NCI-H1930 (cell line): ENCODE data around the gene MTCL3.

ENCODE experiments used
- DNase-seq, 2 experiments: peaks; one replicate each; lab custom pipeline; 2025; lab: John Stamatoyannopoulos, UW

The MTCL3 gene

DNA sequence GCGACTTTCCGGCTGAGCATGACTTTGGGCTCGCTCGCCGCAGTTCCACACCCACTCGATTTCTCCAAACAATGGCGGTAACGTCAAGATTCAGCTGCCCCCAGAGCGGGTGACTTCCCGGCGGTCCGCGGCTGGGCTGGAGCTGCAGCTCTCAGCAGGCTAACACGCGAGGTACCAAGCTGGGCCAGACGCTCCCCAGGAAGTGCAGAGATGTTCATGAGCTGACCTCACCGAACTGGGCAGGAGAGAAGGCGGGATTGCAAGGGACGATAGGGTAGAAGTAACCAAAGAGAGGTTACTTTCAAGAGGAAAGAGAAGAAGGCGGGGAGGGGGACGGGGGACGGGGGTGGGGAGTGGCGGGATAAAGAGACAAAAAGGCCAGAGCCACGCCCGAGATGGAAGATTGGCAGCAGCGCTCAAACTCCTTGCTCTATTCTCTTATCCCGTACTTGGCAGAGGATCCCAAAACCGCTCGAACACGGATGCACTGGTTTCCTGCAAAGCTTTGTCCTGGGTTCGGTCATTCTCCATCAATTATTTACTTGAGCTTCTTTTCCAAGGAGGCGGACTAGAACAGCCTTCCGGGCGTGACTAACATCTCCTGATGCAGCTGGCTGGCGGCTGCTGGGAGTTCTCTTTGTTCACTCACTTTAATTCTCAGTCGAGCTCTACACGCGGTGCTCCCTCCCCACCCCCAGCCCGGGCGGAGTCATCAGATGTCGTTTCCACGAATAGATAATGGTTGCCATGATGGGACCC lies at the start of gene MTCL3:
TSS of gene MTCL3 (minus strand) at position 626 of the 759 bp plus-strand sequence.
- DNase-seq, result peak; percentile 82 to 87

DNA sequence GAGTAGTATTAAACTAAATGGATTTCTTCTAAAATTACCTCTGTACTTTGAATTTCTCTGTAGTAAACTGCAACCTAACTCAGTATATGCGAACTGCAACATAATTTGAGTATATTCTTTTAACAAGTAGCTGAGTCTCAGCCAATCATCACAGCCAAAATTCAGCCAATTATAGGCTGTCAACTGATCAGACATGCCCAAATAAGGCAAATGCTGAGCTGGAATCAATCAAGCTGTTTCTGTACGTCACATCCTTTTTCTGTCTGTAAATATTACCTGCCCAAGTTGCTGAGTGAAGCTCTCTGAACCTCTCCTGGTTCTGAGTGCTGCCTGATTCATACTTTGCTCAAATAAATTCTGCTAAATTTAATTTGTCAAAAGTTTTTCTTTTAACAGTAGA lies 48.3 kb upstream of the MTCL3 start:
- DNase-seq, result no peak

DNA sequence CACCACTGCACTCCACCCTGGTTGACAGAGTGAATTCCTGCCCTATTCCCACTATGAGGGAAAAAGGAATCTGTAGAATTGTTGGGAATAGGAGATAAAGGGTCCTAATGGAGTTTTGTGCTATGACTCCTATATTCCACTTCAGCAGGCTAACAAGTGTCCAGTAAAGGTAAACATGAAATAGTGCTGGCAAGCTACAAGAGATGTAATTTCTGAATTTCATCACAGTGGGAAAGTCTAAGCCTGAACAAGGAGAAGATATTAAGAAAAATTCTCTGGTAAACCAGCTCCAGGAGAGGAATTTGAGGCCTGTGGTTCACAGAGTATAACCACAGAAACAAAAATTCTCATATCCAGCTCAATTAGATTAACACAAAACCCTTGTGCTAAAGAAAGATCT lies 47.5 kb upstream of the MTCL3 start:
- DNase-seq, result no peak

DNA sequence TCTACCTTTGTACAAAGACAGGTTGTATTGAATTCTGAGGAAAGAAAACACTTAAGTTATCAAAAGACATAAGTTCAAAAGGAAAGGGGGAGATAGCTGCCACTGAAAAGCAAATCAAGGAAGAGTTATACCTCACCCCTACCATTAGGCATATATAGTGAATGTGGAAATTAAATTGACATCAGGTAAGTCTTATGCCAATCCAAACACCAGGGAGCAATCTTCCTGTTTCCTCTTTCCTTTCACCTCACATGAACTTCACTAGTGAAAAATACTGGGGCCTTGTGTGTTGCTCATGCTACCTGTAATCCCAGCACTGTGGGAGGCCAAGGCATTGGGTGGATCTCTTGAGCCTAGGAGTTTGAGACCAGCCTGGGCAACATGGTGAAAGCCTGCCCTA lies 47.0 kb upstream of the MTCL3 start:
- no peak for DNase-seq

DNA sequence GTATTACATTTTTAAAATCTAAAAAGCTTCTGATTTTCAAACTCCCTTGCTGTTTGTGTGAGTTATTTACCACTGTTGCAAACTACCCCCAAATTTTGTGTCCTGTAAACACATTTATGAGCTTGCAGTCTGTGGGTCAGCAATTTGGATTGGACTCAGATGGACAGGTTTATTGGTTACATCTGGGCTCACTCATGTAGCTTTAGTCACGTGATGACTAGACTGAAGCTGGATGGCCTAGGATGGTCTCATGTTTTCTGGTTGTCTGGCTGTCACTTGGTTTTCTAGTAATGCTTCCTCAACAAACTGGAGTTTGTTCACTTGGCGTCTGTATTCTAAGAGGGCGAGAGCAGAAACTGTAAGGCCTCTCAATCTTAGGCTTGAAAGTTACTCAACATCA lies 45.6 kb upstream of the MTCL3 start:
- no peak for DNase-seq

DNA sequence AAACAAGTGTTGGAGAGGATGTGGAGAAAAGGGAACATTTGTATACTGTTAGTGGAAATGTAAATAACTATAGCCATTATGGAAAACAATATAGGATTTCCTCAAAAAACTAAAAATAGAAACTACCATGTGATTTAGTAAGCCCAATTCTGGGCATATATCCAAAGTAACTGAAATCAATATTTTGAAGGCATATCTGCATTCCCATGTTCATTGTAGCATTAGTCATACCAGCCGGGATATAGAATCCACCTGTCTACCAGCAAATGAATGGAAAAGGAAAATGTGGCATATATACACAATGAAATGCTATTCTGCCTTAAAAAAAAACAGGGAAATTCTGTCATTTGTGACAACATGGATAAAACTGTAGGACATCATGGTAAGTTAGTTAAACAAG lies 42.5 kb upstream of the MTCL3 start:
- no peak for DNase-seq

DNA sequence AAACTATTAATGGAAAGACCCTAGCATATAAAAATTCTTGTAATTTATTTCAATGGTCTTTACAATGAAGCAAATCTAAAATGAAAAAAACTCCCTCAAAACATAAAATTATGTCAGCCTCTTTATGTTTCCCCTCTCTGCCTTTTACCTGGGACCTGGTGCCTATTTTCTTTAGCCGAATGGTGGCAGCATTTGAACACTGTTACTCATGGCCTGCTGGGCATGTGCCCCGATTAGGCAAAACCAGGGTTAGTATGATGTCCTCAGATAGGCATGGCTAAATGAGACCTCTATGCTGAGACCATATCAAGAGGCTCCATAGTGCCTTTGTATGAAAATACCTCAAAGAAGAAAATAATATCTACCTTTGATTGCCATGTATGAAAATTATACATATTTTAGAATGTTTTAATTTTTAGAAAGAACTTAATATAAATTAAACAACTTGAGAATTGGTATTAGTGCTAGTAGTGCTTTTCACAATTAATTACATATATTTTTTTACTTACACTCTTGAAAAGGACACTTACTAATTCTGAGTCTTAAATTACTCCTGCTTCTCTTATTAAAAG lies 35.4 kb upstream of the MTCL3 start:
- DNase-seq, result peak; percentile 14 to 19

DNA sequence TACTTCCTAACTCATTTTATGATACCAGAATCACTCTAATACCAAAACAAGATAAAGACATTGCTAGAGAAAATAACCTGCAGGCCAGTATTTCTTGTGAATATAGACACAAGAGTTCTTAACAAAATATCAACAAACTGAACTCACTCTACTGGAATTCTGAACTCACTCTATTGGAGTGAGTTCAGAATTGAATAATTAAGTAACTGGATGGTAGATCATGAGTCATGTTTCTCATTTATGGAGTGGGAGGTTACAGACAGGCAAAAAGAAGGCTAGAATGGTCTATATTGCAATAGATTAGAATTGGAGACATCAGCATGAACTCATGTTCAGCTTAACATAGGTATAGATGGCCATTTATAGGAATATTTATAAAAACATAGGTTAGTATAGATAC lies 31.3 kb upstream of the MTCL3 start:
- no peak for DNase-seq

DNA sequence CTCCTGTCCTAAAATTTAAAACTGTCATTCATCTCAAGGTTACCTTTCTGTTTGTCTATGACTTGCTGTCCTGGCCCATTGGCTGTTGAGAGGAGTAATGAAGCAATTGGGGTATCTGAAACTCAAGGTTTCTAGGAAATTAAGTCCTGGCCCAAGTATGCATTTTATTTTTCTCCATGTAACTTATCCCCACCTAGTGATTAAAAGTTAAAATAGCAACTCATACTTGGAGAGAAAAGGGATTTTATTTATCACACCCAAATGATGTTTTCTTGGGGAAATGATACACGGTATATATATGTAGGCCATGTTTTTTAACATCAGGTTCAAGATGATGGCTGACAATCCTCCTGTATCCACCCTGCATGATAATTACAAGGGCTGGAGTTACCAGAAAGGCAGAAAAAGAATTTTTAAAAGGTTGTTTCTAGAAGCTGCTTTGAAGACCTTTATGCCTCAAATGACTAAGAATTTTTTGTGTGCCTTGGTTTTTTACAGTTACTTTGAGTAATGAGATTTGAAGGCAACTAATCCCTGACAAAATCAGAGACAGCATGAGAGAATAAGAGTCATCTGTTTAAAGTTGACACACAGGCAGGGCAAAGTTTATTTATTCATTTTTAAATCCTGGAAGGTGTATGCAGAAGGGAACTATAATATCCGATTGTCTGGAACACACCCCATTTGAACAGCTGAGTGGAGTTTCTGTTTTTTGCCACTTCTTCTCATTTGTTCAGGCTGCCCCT lies 28.9 kb upstream of the MTCL3 start:
- no peak for DNase-seq

DNA sequence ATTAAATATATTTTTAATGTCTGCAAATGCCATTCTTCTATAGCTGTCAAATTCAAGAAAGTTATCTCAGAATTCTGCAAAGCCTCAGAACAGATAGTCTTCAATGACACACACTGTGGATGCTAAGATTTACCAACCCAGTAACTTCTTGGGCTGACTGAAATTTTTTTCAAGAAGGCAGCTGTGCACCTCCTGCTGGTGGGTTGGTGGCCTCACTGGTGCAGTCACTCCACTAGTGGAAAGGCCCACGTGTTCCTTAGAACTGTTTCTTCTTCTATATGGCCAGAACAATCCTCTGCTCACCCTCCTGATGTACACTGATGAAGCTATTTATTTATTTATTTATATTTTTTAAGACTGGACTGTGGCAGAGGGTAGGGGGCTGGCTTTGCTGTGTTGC lies 28.1 kb upstream of the MTCL3 start:
- no peak for DNase-seq

DNA sequence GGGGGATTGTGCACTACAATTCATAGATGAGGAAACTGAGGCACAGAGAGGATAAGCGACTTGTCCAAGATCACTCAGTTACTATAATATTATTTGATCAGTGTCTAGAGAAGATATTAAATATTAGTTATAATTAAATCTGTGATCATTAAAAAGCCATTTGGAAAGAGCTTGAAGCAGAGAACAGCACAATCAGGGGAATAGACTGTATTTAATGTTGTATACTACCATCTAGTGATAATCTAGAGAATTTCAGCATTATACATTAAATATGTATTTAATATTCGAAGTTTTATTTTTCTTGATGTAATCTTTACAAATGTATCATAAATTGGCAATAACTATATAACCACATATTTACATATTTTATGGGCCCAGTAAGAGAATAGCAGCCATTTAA lies 20.1 kb upstream of the MTCL3 start:
- peak in 1 of 2 experiments; percentile 12 for DNase-seq

DNA sequence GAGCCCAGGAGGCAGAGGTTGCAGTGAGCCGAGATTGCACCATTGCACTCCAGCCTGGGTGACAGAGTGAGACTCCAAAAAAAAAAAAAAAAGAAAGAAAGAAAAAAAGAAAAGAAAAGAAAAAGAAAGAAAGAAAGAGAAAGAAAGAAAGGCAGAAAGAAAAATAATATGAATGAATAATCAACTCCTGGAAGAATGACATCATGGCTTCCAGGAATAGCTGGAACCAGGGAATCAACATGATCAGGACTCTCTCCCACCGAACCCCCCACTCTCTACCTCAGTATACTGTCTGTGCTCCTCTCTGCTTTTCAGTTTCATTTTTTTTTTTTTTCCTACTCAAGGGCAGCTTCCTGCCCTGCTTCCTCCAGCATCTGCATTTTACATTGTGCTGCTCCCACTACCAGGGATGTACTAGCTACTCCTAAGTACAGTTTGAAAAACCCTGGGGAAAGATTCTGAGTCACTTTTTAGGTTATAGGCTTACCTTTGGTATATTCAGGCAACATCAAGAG lies 19.7 kb upstream of the MTCL3 start:
- no peak for DNase-seq

DNA sequence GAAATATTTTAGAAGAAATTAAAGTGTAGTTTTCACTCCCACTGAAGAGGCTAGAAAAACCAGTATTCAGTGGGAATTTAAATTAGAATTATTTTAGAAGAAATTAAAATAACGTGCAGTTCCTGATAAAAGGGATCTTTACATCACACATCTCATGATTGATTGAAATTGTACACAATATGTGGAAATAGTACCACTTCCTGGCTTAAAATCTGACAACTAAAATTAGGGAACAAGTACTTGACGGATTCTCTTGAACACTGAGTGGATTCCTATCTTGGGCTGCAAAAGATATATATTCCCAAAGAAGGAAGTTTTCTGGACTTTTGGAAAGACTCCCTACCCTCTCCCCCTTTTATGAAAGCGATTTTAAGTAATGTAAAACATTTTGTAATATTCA lies 14.6 kb upstream of the MTCL3 start:
- no peak for DNase-seq

DNA sequence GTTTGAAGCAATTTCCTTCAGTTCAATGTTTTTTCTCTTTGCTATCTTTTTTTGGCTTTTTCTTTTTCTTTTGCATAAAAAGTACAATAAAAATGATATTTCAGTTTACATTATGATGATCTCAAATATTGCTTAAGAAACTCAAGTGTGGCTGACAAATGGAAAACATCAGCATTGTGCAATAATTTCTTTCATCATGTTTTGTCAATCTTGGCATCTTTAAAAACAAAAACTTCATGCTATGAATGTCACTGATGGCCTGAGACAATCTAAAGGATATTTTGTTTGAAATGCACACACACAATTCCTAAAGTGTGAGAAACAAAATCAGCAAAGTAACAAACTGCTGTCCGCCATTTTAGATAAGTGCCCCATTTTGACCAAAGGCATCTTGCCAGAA lies 13.9 kb upstream of the MTCL3 start:
- DNase-seq, result no peak

DNA sequence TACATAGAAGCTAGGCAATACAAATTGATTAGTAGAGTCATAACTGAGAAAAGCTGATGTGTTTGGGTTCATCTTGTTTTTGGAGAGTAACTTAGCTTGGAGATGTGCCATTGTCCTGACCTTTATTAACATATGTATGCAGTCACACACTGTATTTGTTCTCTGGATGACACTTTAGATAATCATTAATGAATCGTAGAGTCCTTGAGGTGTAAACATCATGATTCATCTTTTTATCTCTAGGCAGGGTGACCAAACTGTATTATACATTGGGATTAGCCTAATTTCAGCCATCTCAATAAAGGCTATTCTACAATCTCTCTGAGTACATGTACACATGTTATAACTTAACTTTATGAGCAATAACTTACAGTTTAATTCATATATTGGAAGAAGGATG lies 3.6 kb upstream of the MTCL3 start:
- no peak for DNase-seq

DNA sequence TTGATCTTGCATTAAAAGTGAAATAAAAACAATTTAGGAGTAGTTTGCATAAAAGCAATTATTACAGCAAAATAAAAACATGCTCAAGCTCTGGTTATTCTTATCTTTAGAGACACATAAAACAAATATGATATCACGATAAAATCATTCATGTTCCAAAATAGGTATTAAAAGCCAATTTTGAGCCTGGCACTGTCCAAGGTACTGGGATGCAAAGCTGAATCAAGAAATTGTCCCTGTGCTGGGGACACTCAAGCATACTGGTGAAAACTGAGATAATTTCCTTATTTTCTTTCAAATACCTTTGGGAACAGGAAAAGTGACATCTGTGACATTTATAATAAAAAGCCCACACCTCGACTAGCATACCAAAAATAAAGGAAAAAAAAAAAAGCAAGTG lies 931 bp upstream of the MTCL3 start:
- no peak for DNase-seq

DNA sequence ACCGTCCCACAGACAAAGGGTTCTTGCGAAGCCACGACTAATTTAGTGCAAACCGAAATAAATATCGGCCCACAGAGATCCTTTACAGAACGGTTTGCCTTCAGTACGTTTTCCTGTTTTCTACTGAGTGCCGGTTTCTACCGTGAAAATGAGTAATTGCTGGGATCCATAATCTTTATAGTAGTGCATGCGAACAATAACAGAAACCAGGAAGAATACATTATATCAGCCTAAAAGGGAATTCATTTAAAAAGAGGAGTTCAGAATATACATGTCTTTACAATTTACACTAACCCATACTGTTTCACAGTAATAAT lies 292 bp upstream of the MTCL3 start:
- DNase-seq, result no peak

DNA sequence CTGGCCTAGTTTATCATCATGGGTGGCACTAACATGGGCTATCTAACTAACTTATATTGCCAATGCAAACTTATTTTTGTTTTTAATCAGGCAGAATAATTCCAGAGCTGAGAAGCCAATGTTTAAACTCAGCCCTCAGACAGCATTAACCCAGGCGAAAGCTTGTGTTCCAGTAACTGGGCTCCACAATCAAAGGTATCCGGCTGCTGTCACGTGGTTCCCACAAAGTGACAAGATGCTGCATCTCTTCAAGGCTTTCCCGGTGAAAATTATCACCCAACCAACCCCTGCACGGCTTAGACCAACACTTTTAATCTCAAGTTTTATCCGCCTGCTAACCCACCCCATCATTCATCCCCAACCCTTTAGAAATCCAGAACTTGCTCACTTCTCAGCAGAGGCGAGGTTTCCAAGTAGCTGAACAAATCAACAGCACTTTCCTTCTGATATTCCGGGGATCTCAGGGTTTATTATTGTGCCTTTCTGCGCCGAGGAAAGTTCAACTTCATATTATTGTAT lies 885 bp downstream of the MTCL3 start:
- DNase-seq, result peak in 1 of 2 experiments; percentile 19

DNA sequence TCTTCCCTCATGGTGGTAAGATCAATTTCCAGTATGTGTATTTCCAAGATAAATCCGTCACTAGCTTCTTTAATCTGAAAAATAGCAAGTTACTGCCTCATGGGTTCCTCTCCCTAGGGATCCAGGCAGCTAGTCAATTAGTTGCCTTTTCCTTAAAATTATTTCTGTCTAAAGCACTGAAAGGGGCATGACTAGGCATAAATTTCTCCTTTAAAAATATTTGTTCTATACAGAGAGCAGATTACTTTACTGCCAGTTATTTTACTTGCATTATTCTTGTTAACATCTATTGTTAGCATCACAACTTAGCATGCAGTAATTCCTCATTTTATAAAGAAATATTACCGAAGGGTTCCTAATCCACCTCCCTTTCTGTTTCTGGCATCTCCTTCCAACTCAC lies 1.4 kb downstream of the MTCL3 start:
- no peak for DNase-seq

DNA sequence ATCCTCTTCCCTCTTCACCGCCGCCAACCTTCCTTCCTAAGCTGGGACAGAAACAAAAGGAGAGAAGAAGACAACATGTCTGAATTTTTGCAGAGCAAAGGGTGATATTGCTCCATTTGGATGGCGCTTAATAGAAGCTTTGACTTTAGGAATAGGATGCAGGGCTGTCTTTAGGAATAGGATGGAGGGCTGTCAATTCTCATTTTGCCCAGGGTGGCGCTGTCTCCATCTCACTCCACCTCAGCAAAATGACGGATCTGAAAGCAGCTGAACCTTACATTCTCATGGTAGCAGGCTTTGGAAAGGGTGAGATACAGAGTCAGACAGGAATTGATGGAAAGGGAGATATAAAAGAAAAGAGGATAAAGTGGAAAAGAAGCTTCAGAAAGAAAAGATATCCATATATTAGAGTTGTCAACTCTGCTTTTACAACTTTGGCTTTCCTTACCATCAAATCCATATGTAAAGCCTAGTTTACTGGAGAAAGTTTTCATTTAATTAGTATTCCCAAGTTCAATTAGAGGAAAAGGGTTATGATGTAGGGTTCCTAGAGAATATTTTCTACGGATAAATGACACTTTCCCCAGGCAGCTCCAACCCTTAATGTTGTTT lies 2.4 kb downstream of the MTCL3 start:
- peak; percentile 58 to 60 for DNase-seq

DNA sequence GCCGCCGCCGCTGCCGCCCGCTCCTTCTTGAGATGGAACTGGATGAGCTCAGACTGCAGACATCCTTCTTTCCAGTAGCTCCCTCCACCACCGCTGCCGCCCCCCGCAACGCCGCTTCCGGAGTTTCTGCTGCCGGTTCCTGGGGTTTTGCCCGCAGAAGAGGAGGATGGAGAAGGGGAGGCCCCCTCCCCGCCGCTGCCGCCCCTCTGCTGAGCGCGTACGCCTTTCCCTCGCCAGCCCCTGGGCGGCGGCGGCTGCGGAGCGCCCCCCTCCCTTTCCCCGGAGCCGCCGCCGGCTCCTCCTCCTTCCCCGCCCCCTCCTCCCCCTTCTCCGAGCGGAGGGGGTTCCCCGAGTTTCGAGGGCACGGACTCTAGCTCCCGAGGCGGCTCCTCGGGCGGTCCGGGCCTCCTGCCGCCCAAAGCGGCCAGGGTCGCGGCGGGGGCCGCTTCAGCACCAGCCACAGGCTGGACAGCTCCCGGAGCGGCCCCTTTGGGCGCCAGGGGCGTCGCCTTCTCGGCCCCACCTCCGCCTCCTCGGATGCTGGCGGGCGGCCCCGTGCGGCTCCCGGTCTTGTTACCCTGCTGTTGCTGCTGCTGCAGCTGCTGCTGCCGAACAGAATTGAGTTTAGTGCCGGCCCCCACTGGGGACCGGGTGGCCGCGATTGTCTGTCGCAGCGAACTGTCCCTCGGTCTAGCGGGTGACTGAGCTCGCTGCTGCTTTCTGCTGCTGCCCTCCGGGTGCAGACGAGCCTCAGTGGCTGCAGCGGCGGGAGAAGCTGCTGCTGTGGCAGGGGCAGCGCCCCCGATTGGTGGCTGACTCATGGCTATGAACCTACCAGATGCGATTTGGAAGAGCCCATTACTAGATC lies 3.1 kb downstream of the MTCL3 start:
- DNase-seq, result peak; percentile 59 to 76
